DMS153 treated with DMSO at 0.1 percent for 48 hours (cell line): ENCODE data around the gene NR1I3.
A peak's percentile ranks its signal among the peaks of the same experiment; 100 is the strongest.
"Not testable (repeated sequence)": the region's sequence is repeated elsewhere in the genome, so short reads cannot be mapped to it uniquely, and the experiment has no call there.

Experiments
- DNase-seq: peaks from one replicate; lab custom pipeline; 2025; ENCODE audit not compliant: unreplicated experiment; lab: John Stamatoyannopoulos, UW

NR1I3 gene

DNA sequence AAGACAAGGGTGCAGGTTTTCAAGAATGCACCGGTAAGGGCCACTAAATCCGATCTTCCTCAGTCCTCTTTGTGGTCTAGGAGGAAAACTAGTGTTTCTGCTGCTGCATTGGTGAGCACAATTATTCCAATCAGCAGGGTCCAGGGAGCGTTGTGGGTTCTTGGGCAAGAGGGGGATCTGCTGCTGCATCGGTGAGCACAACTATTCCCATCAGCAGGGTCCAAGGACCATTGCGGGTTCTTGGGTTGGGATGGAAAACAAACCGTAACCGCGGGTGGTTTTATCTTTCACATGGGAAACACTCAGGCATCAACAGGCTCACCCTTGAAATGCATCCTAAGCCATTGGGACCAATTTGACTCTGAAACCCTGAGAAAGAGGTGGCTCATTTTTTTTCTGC lies 13.6 kb upstream of the NR1I3 start:
- no peak for DNase-seq

DNA sequence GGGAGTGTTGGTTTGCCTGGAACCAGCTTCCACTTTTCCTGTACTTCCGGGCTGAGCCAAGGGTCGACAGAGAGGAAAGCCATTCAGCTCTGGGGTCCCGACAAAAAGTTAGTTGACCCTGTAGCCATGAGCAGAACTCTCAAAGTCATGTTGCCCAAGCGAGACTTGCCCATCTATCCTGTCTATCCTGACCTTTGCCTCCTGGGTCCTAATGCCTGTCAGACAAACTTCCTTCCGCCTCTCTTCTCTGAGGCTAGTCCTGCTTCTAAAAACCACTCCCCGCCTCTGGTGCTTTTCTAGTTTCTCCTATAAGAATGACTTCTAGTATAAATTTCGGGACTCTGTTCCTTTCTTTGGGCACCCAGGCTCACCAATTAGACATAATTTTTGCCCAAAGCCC lies 12.8 kb upstream of the NR1I3 start:
- DNase-seq = no peak

- not testable (repeated sequence) for DNase-seq
Observed at GRCh38 chr1:161250100-161250499, 12.1 kb upstream of the NR1I3 start.

DNA sequence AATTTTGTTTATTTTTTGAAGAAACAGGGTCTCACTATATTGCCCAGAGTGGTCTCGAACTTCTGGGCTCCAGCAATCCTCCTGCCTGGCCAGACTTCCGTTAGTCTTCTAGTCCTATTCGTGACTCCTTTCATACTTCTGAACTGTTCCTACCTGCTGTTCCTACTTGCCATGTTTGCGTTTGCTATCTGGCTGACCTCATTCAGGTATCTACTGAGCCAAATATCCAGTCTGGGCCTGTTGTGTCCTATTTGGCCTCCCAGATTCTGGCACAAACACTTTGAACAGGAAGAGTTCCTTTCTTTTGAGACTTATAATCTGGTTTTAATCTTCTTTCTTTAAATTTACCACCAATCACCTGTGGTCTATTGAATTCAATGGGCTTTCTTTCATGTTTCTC lies 6.9 kb upstream of the NR1I3 start:
- no peak for DNase-seq

- DNase-seq = no peak
Observed at GRCh38 chr1:161242313-161242712, 4.3 kb upstream of the NR1I3 start.

- DNase-seq = no peak
Observed at GRCh38 chr1:161241682-161242081, 3.7 kb upstream of the NR1I3 start.

- DNase-seq = no peak
Observed at GRCh38 chr1:161235957-161236775, 1.8 kb downstream of the NR1I3 start.

- no peak for DNase-seq
Observed at GRCh38 chr1:161233102-161233501, 4.9 kb downstream of the NR1I3 start.

- DNase-seq = no peak
Observed at GRCh38 chr1:161230762-161231161, 7.2 kb downstream of the NR1I3 start.

DNA sequence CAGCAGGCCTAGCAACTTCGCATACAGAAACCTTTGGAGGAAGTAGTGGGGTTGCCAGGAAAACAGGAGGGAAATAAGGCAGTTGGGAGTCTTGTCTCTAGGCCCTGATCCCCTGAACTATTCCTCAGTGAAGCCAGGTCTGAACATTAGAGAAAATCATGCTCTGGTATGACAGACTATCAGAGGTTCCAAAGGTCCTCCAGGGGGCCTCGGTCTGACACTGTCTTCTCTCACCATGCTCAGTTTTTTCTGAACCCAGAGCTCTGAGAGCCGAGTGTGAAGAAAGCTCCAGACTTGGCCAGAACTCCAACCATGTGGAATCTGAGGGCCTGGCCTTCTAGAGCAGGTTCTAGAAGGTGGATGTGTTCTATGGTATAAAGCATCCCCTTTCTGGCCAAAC lies 8.1 kb downstream of the NR1I3 start:
- DNase-seq = no peak

GRCh38 chr1:161228032-161228431 lies 10.0 kb downstream of the NR1I3 start:
- DNase-seq = no peak

GRCh38 chr1:161227196-161227871 lies 10.7 kb downstream of the NR1I3 start:
- peak; percentile 93 for DNase-seq

GRCh38 chr1:161226759-161227158 lies 11.2 kb downstream of the NR1I3 start:
- peak; percentile 44 for DNase-seq

DNA sequence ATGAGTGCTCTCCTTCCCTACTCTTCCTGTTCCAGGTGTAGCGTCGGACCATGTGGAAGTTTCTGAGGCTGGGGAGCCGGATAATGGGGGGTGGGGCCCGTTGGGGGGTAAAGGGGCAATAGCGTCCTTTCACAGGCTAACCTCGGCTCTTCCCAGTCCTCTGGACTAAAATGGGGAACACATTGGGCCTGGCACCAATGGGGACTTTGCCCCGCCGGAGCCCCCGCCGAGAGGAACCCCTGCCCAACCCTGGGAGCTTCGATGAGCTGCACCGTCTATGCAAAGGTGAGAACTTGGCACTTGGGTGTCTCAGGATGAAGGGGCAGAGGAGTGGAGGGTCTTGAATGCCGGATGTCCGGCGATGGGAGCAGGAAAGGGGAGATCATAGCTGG lies 11.7 kb downstream of the NR1I3 start:
- DNase-seq = no peak

DNA sequence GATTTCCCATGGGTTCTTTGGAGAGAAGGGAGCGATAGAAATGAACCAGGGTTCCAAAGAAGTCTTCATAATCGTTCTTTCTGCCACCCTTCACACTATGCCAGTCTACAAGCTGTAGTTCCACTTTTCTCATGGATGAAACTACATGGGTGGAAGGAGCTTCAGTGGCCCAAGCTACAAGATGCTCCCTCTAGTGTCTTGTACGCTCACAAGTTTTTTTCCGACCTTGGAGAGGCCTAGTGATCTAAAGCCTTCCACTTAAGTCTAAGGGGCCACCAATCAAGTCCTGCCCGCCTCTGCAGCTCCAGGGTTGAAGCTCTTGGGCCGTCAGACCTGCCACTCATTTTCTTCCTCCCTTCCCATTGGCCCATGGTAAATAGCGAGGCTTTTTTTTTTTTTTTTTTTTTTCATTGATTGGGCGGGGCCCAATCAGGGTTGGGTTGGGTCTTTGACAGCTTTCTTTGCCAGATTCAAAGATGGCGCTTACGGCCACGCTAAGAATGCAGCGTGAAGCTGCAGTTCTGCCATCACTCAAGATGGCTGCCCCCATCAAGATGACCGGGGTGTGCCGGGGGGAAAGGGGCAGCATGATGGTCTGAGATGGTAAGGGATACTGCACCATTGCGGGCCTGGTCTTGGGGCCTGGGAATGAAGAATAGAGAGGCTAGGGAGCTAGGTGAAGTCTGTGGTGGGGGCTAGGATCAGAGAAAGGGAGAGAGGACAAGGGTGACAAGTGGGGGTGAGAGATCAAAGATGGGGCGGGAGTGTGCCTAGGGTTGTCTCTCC lies 12.3 kb downstream of the NR1I3 start, which contains the start of gene TOMM40L:
Gene TOMM40L, plus strand, starts transcription at position 527 of the 786 bp plus-strand sequence. CDS start 430 bp downstream, outside the sequence.
- DNase-seq = peak; percentile 97

DNA sequence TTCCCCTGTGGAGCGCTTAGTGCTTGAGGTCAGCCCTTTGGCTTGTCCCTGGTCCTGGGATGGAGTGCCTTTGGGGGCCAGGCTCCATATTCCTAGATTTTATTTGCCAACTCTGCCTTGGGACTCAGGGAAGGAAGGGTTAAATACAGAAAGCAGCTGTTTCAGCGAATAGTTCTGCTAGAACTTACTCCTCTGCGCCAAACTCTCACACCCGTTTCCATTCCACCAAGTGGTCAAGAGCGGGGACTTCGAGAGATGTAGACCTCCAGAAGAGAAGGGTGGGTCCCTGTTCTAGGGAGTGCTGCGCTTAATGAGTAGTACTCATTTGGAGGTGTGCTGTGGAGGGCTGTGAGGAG lies 12.8 kb downstream of the NR1I3 start:
- DNase-seq = no peak

GRCh38 chr1:161224695-161225087 lies 13.3 kb downstream of the NR1I3 start:
- not testable (repeated sequence) for DNase-seq

DNA sequence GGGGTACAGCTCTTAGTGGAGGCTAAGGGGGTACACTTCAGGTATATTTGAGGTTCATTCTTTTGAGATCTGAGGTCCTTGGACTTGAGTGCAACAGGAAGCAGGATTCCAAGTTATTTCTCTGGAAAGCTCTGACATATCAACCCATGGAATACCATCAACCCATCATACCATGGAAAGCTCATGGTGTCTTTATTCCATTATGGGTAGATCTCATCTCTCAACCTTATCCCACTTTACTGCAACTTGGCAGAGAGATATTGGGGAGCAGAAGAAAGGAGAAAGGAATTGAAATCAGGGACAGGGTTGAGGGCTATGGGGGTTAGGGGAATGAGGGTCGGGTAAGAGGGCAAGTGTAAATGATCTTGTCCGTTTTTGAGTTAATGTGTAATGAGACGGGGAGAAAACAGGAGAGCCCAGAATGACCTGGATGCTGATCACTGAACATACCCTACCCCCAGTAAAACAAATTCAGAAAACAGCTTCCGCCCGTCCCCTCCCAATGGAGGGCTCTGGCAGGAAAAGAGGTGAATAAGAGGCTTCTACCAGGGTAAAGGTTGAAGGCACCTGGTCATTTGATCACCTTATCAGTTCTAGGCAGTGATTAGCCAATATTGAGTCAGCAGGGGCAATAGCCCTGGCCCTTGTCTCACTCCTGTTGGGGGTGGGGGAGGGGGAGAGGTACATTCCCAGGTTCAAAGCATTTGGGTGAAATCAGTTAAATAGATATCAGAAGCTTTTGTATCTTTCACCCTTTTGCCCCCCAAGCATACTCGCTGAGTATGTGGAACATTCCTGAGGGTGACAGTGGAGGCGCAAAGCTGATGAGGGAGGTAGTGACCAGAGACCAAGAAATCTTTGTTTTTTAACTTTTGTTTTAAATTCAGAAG lies 14.0 kb downstream of the NR1I3 start:
- DNase-seq = no peak

GRCh38 chr1:161222175-161223019 lies 15.6 kb downstream of the NR1I3 start:
- no peak for DNase-seq

GRCh38 chr1:161220002-161220401 lies 18.0 kb downstream of the NR1I3 start:
- DNase-seq = no peak
